Activated T-cell treated with anti-CD3 and anti-CD28 coated beads, Interleukin-2, amount 50 U/mL, for 72 hours (primary cell): ENCODE measurements around the gene ACTG1. TPM values are rescaled to one million over a fixed set of nuclear protein-coding genes. Genes with fewer than 3 reads are reported as not detected.

Source experiments
- ATAC-seq, 2 donors: fragments of 150-1000 bp; cut with Tn5 transposase; replicated peaks in 1 of 2; 2 replicates each; pipeline ENCODE4 v1.10.0; 2021; ENCODE audit warnings: moderate library complexity in 2 of 2, mild to moderate bottlenecking in 1 of 2
- DNase-seq, 2 donors: peaks; one replicate each; pipeline ENCODE4 v3.0.0; 2021 to 2022; ENCODE audit warnings: mixed read lengths in 1 of 2
- H3K27ac Mint-ChIP-seq: one replicate; pipeline ENCODE4 v1.8.0; 2022; ENCODE audit warnings: mild to moderate bottlenecking, moderate library complexity, mixed read lengths
- H3K27me3 Mint-ChIP-seq: one replicate; pipeline ENCODE4 v1.8.0; 2022; ENCODE audit warnings: low read depth, mixed read lengths
- H3K36me3 Mint-ChIP-seq, 2 donors: one replicate each; pipeline ENCODE4 v1.8.0; 2022; ENCODE audit warnings: mixed read lengths in 2 of 2, mild to moderate bottlenecking in 1 of 2; ENCODE audit not compliant: insufficient read depth in 2 of 2
- H3K4me1 Mint-ChIP-seq: one replicate; pipeline ENCODE4 v1.8.0; 2022; ENCODE audit warnings: low read depth, mixed read lengths
- H3K4me3 Mint-ChIP-seq, 2 donors: one replicate each; pipeline ENCODE4 v1.8.0; 2022; ENCODE audit warnings: mild to moderate bottlenecking in 2 of 2, mixed read lengths in 2 of 2, moderate library complexity in 2 of 2
- H3K9me3 Mint-ChIP-seq, 2 donors: one replicate each; pipeline ENCODE4 v1.8.0; 2022; ENCODE audit warnings: mixed read lengths in 2 of 2
- total RNA-seq, 2 donors: library from RNA; stranded (reverse); gene quantifications; one replicate each; pipeline ENCODE4 v1.2.3, GENCODE V29; 2022

Gene ACTG1
- total RNA-seq, 2 donors from 2014 or later, result 3,862 to 3,966 TPM

DNA sequence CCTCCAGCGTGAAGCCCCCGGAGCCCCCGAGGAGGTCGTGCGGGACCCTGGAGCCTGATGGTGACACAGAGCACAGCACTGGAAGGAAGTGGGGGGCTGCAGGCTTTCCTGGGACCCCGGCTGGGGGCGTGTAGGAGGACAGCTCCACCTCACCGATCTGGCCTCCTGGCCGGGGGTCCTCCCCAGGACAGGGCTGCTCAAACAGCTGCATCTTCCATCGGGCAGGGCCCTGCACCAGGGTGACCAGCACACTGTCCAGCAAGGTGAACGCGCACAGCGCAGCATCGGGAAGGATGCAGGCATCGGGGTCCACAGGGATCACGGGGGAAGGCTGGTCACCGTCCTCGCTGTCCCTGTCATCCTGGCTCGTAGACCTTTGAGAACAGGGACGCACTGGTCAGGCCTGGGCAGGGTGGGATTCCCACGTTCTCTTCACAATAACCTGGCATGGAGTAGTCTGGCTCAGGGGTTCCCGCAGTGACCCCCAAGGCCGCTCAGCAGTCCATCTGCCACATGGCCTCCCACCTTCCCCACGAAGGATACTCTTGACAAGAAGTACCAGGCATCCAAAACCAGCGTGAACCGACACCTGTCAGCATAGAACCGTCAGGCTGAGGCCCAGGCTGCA is 38.3 kb upstream of the ACTG1 start:
- no peak for ATAC-seq
- Mint-ChIP-seq H3K9me3 (no peaks in the 10 kb centered on the region), H3K4me1 (peaks cover 44% of the 10 kb centered on the region), H3K27me3 (no peaks in the 10 kb centered on the region), H3K36me3 (peaks cover 0 to 10% of the 10 kb centered on the region in 2 donors), H3K27ac (no peak overlapping the region), H3K4me3 (peak overlapping the region; percentile 92 to 96)
- no peak for DNase-seq

DNA sequence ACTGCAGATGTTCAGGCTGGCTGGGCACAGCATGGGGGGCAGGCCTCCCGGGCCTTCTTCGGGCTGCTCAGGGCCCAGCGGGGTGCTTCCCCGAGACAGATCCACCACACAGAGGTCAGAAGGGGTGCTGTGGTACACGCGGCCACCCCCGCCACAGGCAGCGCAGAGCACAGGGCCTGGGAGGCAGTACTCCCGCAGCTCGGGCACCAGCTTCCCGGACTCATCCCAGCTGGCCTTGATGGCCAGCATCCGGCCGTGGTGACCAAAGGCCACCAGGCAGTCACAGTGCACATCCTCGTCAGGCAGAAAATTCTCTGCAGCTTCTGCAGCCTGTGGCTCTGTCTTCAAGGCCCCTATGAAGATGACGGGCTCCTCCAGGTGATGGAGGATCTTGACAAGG is 37.7 kb upstream of the ACTG1 start:
- no peaks in the 10 kb centered on the region for H3K27me3 Mint-ChIP-seq
- peaks cover 44% of the 10 kb centered on the region for H3K4me1 Mint-ChIP-seq
- H3K9me3 Mint-ChIP-seq, result no peaks in the 10 kb centered on the region
- ATAC-seq (no peak), DNase-seq (no peak)
- H3K4me3 Mint-ChIP-seq, result peak overlapping the region; percentile 92 to 96
- no peak overlapping the region for H3K27ac Mint-ChIP-seq
- peaks cover 0 to 10% of the 10 kb centered on the region in 2 donors for H3K36me3 Mint-ChIP-seq

DNA sequence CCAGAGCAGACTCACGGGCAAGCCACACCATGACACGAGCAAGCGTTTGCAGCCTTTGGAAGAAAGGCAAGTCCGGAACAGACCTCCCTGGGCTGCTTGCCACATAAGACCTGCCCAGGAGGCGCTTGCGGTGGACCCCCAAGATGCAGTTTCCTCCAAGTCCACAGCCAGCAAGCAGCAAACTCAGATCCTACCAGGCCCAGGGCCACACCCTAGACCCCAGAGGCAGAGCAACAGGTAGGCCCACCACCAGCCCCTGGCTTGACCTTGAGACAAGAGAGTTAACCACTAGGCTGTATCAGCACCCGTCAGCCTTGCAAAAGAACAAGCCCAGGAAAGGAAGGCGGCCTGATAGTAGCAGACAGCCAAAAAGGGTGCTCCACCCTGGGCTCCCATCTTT is 37.2 kb upstream of the ACTG1 start:
- Mint-ChIP-seq H3K27ac (no peak overlapping the region), H3K36me3 (peaks cover 0 to 10% of the 10 kb centered on the region in 2 donors), H3K27me3 (no peaks in the 10 kb centered on the region), H3K4me1 (peaks cover 44% of the 10 kb centered on the region), H3K9me3 (no peaks in the 10 kb centered on the region), H3K4me3 (peak overlapping the region; percentile 39 to 96)
- ATAC-seq (no peak), DNase-seq (no peak)

DNA sequence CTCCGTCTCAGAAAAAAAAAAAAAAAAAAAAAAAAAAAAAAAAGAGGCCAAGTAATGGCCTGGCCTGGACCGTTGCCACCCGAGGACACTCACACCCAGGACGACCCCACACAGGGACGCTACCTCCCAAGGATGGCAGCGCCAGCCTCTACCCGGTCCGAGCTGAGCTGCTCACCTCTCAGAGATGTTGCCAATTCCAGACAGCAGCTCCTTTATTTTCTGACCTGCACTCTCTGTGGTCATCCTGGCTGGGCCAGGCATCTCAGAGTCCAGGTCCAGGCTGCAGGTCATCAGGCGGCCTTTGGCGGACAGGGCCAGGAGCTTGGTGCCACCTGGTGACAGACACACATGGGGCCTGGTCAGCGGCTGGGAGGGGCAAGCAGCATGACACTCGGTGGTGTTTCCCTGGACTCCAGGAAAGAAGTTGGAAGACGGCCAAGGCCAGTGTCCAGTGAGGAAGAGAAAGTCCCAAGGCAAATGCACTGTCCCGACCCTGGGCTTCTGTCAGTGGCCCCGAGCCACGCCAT is 36.5 kb upstream of the ACTG1 start:
- no peaks in the 10 kb centered on the region for H3K9me3 Mint-ChIP-seq
- H3K4me3 Mint-ChIP-seq, result no peak overlapping the region
- H3K36me3 Mint-ChIP-seq, result peaks cover 0 to 10% of the 10 kb centered on the region in 2 donors
- ATAC-seq, result no peak
- no peak for DNase-seq
- H3K27ac Mint-ChIP-seq, result no peak overlapping the region
- H3K4me1 Mint-ChIP-seq, result peaks cover 40% of the 10 kb centered on the region
- no peaks in the 10 kb centered on the region for H3K27me3 Mint-ChIP-seq

DNA sequence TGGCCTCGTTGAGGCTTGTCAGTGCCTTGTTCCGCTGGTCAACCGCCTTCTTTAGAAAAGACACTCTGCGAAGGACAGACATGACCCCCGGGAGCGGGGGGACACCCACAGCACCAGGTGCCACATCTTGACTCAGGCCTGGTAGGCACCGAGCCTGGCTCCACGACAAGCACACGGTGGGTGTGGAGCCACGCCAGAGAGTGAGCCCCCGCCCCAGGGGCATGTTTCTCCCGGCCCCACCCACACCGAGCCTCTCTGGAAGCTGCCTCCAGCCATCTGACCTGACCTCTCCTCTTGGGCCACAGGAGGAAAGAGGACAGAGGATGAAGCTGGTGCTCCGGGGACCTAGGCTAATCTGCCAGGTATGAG is 35.0 kb upstream of the ACTG1 start:
- H3K27ac Mint-ChIP-seq, result no peak overlapping the region
- no peaks in the 10 kb centered on the region for H3K27me3 Mint-ChIP-seq
- H3K36me3 Mint-ChIP-seq, result peaks cover 0 to 10% of the 10 kb centered on the region in 2 donors
- ATAC-seq (no peak), DNase-seq (no peak)
- no peaks in the 10 kb centered on the region for H3K9me3 Mint-ChIP-seq
- H3K4me1 Mint-ChIP-seq, result peaks cover 26% of the 10 kb centered on the region
- H3K4me3 Mint-ChIP-seq, result no peak overlapping the region

DNA sequence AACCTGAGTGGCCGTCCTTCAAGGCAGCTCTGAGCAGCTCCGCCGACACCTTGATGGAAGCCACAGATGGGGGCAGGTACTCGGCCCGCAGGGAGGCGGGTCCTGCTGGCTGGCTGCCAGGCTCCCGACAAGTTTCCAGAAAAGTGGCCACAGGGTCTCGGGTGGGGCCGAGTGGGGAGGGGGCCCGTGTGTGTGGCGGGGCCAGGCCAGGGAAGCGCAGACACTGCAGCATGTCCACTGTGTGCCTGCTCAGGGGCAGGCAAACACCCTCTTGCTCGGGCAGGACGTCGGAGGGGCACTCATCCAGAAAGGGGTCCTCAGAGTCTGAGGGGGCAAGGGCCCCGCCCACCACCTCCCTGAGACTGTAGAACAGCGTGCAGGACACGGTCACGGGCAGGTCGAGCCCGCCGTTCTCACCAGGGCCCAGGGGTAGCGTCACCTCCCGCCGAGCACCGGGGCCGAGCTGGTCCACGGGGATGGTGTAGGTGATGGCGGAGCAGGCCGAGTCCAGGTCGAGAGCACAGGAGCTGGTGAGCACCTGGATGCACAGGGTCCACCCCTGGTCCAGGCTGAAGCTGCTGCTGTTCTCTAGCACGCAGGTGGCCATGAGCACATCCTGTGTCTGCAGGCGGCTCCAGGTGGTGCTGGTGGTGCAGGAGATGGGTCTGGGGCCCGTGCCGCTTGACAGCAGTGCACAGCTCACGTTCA is 34.5 kb upstream of the ACTG1 start:
- ATAC-seq (no peak), DNase-seq (no peak)
- H3K4me1 Mint-ChIP-seq, result peaks cover 26% of the 10 kb centered on the region
- H3K9me3 Mint-ChIP-seq, result no peaks in the 10 kb centered on the region
- H3K27ac Mint-ChIP-seq, result no peak overlapping the region
- no peaks in the 10 kb centered on the region for H3K27me3 Mint-ChIP-seq
- peaks cover 0 to 12% of the 10 kb centered on the region in 2 donors for H3K36me3 Mint-ChIP-seq
- H3K4me3 Mint-ChIP-seq, result no peak overlapping the region

DNA sequence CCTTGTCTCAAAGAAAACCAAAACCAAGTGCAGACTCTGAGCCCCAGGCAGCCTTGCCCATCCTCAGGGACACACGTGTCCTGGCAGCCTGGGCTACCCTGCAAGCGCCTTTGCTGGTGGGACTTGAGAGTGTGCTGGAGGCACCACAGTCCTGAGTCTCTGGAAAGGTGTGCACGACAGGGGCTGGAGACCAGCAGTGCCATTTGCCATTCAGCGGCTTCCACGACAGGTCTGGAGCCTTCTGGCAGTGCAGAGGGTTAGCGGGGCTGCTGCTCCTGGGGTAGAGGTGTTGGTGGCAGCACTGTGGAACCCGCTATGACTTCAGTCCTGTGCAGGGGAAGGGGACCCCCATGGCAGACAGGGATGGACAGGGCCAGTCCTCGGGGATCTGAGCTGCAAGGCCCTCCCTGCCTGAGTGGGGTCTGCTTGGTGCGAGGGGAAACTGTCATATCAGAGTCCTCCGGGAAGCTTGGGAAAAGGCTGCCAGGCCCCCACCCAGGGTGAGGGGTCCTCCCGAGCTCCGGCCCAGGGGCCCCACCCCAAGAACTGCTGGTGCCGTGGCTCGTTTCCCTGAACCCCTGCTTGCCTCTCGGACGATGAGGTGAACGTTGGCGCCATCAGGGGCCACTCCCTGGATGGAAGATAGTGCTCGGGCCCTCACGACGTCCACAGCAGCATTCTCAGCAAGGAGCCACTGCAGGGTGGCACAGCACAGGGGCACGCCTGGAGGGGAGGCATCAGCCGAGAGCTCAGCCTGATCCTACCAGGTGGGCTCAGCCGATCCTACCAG is 32.8 kb upstream of the ACTG1 start:
- H3K4me3 Mint-ChIP-seq, result no peak overlapping the region
- peaks cover 13% of the 10 kb centered on the region for H3K4me1 Mint-ChIP-seq
- H3K27ac Mint-ChIP-seq, result no peak overlapping the region
- DNase-seq, result no peak
- H3K9me3 Mint-ChIP-seq, result no peaks in the 10 kb centered on the region
- ATAC-seq, result no peak
- peaks cover 0 to 12% of the 10 kb centered on the region in 2 donors for H3K36me3 Mint-ChIP-seq
- no peaks in the 10 kb centered on the region for H3K27me3 Mint-ChIP-seq

DNA sequence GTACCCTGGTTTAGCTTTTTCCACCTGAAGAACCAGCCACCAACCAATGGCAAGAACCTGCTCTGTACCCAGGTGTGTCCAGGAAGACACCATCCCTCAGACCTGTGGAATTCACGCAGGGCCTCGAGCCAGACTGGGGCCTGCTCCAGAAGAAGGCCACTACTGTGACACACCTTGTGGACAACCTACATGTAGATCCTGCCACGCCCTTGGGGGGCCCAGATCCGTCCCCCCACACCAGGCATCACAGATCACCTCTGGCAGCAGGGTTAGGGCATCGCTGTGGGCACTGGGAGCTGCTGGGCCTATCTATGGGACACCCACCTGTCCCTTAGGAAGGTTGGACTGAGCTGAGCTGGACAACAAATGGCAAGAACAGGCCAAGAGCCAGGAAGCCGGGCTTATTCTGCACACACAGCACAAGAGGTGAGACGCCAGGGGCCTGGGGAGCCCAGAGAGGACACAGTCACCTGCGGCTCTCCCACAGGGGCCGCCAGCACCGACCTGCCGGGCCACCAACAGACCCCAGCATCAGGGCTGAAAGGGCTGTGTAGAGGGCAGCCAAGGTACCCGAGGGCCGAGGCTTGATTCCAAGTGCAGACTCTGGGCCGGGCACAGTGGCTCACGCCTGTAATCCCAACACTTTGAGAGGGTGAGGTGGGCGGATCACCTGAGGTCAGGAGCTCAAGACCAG is 31.8 kb upstream of the ACTG1 start:
- Mint-ChIP-seq H3K27me3 (no peaks in the 10 kb centered on the region), H3K36me3 (peaks cover 0 to 8% of the 10 kb centered on the region in 2 donors), H3K9me3 (no peaks in the 10 kb centered on the region), H3K4me1 (peaks cover 4% of the 10 kb centered on the region), H3K4me3 (no peak overlapping the region), H3K27ac (no peak overlapping the region)
- DNase-seq, result no peak
- no peak for ATAC-seq

DNA sequence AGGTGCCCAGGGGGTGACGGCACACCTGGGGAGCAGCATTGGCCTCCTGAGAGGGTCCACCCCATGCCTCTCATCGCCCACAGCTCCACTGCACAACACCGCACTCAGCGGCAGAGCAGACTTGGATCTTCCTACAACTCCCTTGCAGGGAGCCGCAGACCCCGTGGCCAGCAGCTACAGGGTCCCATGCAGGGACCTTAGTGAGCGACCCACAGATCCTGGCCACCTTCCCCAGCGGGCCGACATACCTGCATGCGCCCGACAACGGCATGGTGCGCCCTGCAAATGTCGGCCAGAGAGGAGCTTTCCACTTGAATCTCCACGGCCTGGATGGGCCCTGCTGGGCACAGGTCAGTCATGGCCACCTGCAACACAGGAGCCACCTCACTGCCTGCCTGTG is 31.2 kb upstream of the ACTG1 start:
- H3K4me1 Mint-ChIP-seq, result no peaks in the 10 kb centered on the region
- DNase-seq, result no peak
- H3K27ac Mint-ChIP-seq, result no peak overlapping the region
- no peaks in the 10 kb centered on the region for H3K9me3 Mint-ChIP-seq
- H3K27me3 Mint-ChIP-seq, result no peaks in the 10 kb centered on the region
- ATAC-seq, result no peak
- no peak overlapping the region for H3K4me3 Mint-ChIP-seq
- H3K36me3 Mint-ChIP-seq, result peaks cover 0 to 6% of the 10 kb centered on the region in 2 donors

DNA sequence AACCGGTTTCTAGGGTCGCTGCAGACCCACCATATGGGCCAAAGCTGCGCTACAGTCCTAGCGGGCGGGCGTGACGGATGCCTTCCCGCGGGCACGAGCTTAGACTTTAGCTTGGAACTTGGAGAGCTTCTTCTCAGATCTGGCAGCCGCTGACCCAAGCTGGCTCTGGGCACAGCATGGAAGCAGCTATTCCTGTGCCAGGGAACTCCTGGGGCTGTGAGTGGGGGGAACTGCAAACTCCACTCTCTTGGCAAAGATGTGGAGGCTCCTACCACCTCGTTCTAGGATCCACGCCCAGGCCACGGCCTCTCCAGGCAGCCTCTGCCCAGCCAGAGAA is 30.7 kb upstream of the ACTG1 start:
- Mint-ChIP-seq H3K36me3 (peaks cover 0 to 6% of the 10 kb centered on the region in 2 donors), H3K4me1 (no peaks in the 10 kb centered on the region), H3K27me3 (no peaks in the 10 kb centered on the region), H3K9me3 (no peaks in the 10 kb centered on the region), H3K27ac (no peak overlapping the region), H3K4me3 (no peak overlapping the region)
- DNase-seq (no peak), ATAC-seq (no peak)

DNA sequence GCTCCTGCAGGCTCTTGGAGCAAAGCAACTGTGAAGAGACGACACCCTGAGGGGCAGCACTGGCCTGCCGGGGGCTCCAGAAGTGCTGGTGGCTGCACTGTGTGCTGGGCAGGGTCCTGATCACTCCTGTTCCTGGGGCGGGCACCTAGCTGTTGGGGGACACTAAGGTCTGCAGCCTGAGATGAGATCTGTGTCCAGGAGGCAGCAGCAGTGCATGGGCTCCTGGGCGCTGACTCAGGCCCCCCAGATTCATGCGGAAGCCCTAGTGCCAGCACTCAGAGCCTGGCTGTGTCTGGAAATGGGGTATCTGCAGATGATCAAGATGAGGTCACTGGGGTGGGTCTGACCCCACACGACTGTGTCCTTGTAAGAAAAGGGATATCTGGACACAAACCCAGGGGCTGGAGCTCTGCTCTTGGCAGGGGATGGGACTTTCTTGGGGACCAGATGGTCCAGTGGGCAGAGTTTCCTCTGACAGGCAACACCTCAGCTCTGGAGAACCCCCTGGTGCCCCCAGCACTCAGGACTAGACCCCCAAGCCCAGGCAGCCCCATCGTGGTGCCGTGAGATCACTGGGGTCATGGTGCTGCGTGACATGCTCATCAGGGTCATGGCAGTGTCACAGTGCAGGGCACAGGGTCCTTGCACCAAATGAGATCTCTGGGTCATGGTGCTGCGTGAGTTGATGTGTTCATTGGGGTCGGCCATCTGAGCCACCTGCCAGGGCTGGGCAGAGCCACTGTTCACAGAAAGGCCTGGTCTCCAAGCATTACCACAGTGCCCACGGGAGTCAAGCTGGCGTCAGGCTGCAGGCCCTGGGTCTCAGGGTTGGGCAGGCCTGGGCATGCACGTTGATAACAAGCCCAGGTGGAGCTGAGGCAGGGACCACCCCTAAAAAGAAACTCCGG is 30.1 kb upstream of the ACTG1 start:
- ATAC-seq (no peak), DNase-seq (no peak)
- no peak overlapping the region for H3K4me3 Mint-ChIP-seq
- H3K4me1 Mint-ChIP-seq, result no peaks in the 10 kb centered on the region
- no peaks in the 10 kb centered on the region for H3K9me3 Mint-ChIP-seq
- no peaks in the 10 kb centered on the region for H3K27me3 Mint-ChIP-seq
- H3K27ac Mint-ChIP-seq, result no peak overlapping the region
- peaks cover 1 to 6% of the 10 kb centered on the region in 2 donors for H3K36me3 Mint-ChIP-seq

DNA sequence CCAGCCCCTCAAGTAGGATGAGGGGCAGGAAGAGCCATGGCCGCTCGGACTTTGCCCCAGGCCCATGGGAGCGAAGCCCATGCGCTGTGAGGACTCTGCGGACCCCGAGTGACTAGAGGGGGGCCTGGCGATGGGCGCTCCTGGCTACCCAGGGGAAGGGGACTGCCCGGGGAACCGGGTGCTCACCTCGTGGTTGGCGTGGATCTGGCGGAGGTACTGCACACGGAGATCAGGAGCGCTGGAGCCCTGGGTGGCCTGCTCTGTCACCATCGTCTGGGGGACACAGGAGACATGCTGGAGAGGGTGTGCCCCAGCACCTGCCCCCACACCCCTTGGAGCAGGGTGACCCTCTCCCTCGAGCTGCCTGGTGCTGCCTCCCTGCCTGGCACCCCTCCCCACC is 28.5 kb upstream of the ACTG1 start:
- DNase-seq, result no peak
- peaks cover 1% of the 10 kb centered on the region for H3K27me3 Mint-ChIP-seq
- peaks cover 1 to 2% of the 10 kb centered on the region in 2 donors for H3K36me3 Mint-ChIP-seq
- no peaks in the 10 kb centered on the region for H3K9me3 Mint-ChIP-seq
- ATAC-seq, result no peak
- no peak overlapping the region for H3K27ac Mint-ChIP-seq
- H3K4me1 Mint-ChIP-seq, result no peaks in the 10 kb centered on the region
- H3K4me3 Mint-ChIP-seq, result no peak overlapping the region
